Measurements from ENCODE around the gene CD99.
A peak's percentile ranks its signal among the peaks of the same experiment; 100 is the strongest.

CD99 gene, protein sequence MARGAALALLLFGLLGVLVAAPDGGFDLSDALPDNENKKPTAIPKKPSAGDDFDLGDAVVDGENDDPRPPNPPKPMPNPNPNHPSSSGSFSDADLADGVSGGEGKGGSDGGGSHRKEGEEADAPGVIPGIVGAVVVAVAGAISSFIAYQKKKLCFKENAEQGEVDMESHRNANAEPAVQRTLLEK

DNA sequence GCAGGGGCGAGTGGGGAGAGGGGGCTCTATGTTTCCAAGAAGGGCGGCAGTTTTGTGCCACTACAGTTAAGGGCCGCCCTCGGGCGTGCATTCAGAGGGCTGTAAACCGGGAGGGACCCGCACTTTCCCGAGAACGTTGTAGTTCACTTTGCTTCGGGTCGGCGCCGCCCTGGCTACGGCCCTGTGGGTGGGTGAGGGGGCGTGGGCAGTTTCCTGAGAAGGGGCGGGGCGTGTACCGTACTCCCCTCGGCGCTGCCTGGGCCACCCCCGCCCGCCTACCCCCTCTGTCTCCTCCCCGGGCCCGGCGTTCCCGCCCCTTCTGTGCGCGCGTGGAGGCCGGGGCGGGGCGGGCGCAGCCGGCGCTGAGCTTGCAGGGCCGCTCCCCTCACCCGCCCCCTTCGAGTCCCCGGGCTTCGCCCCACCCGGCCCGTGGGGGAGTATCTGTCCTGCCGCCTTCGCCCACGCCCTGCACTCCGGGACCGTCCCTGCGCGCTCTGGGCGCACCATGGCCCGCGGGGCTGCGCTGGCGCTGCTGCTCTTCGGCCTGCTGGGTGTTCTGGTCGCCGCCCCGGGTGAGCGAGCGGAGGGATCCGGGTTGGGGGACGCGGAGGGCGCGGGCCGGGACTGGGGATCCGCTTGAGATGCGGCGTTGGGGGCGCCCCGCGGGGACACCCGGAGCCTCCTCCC lies at the start of gene CD99:
CD99 (plus strand) TSS at position 440 of the 687 bp plus-strand sequence; CDS start at position 506, 66 bp downstream.
- DNase-seq (ENCODE audit: low read depth), result peak; percentile 89

DNA sequence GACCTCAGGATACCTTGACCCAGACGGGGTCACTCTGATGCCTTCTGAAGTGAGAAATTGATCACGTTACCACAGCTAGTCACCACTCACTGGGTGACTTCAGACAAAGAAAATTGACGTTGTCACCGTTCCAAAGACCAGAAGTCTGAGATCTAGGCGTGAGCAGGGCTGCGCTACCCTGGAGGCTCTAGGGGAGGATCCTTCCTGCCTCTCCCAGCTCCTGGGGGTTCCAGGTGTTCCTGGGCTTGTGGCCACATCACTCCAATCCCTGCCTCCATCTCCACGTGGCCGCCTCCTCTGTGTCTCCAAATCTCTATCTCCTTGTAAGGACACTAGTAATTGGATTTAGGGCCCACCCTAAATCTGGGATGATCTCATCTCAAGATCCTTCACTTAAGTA lies 48.9 kb upstream of the CD99 start:
- no peak for DNase-seq (ENCODE audit: low read depth)

DNA sequence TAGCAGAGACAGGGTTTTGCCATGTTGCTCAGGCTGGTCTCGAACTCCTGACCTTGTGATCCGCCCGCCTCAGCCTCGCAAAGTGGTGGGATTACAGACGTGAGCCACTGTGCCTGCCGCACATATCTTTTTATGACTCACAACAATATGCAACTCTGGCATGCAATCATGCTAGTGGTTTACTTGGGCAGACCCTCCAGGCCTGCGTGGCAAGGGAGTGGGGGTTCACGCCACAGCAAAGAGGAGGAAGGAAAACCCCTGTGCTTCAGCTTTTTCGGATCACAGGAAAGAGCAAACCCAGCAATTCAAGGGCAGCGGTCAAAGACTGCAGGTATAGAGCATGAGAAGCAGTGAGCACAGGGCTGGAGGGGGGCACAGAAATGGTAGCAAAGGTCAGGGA lies 48.3 kb upstream of the CD99 start:
- no peak for DNase-seq (ENCODE audit: low read depth)

DNA sequence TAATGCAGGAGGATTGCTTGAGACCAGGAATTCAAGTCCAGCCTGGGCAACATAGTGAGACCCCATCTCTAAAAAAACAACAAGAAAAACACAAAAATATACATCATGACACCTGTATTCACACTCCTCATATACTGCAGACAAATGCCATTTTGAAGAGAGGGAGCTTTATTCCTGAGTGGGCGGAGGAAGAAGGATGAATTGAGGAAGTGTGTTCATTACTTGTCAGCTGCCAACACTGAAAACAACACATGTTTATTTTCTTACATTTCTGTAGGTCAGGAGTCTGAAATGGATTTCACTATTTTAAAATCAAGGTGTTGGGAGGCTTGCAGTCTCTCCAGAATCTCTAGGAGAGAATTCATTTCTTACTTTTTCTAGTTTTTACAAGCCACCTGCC lies 47.2 kb upstream of the CD99 start:
- DNase-seq (ENCODE audit: low read depth), result no peak

DNA sequence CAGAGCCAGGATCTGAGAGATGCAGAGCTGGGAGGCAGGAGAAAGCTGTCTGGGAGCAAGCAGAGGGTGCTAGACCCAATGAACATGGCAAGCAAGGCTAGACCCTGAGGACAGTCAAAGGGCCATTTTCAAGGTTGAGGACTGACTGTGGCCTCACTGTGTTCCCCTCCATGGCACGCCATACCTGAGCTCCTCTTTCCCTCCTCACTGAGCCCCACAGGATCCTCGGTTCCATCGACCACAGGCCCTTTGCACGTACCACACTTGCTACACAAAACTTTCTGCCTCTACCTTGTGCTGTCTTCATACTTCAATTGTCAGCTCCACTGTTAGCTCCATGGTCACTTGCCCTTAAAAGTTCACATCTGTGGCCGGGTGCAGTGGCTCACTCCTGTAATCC lies 45.5 kb upstream of the CD99 start:
- DNase-seq (ENCODE audit: low read depth), result no peak

DNA sequence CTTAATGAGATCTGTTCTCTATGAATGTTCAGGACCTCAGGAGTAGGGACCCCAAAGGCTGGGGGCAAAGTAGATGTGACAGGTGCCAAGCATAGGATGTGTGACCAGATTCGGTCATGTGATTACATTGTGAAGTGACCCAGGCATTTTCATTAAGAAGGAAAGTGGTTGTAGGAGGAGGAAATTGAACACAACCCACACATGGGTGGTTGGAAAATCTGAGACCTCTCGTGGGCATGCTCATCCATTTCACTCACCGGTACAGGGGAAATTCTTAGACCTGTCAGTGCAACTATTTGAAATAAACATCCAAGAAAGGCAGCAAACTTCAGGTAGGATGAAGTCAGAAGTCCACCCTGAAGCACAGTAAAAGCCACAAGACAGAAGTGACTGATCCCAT lies 43.5 kb upstream of the CD99 start:
- no peak for DNase-seq (ENCODE audit: low read depth)

DNA sequence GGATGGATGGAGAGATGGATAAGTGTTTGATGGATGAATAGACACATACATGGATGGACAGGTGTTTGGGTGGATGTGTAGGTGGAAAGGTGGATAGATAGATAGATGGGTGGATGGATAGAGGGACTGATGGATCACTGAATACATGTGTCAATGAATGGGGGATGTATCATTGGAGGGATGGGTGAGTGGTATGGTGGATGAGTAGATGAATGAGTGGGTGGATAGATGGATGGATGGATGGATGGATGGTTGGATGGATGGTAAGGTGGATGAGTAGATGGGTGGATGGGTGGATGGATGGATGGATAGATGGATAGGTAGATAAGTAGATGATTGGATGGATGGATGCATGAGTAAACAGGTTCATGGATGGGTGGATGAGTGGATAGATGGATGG lies 41.1 kb upstream of the CD99 start:
- DNase-seq (ENCODE audit: low read depth), result no peak

DNA sequence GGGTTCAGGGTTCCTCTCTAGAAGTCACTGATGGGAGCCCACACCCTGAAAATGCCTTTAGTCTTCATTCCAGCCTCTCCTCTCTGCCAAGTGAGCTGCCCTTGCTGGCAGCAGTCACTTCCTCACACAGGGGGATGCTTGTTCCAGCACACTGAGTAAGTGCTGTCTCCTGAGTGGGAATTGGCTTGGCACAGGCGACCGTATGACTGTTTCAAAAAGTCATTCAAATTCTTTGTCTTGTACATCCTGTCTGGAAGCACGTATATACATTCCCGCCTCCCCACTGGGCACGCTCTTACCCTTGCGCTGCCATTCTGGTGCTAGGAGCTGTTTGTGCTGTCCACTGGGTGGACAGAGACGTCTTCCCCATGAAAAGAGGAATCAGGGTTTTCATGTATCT lies 40.2 kb upstream of the CD99 start:
- DNase-seq (ENCODE audit: low read depth), result no peak

DNA sequence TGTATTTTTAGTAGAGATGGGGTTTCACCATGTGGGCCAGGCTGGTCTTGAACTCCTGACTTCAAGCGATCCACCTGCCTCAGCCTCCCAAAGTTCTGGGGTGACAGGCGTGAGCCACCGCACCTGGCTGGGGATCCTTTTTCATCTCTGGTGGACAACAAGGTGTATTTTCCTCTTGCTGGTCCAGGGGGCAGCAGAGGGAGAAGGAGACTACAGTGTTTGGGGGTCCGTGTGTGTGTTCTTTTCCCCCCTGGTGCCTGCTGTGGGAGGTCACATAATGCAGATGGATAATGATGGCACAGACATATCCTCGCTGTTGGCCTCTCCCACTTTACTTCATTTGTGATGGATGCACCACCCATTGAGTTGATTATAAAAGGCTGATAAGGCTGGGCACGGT lies 39.0 kb upstream of the CD99 start:
- no peak for DNase-seq (ENCODE audit: low read depth)

DNA sequence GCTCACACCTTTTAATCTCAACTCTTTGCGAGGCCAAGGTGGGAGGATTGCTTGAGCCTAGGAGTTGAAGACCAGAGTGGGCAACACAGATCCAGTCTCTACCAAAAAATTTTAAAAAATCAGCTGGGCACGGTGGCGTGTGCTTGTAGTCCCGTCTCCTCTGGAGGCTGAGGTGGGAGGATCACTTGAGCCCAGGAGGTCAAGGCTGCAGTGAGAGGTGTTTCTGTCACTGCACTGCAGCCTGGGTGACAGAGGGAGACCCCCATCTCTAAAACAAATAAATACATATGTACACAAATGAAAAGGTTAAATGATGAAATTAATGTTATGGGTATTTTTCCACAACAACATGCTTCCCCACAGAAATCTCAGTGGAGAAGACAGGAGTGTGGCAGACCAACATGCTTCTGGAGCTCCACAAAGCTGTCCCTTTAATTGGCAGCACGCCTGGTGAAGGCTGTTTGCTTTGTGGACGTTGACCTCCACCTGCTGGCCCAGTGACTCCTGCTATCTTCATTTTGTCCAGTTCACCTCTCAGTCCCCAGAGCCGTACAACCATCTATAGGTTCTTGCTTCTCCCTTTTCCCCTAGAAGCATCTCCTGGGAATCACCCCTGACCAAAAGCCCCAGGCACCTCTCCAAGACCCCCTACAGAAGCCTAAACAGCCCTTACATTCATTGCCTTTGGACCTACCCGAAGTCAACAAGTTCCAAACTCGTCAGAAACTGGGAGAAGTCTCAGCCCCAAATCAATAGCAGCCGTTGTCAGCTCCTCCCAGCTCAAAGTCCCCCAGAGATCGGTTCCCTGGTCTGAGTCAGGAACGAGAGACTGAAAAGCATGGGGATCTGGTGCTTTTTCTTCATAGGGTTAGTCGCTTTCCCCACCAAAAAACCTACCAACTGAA lies 36.4 kb upstream of the CD99 start:
- DNase-seq (ENCODE audit: low read depth), result no peak

DNA sequence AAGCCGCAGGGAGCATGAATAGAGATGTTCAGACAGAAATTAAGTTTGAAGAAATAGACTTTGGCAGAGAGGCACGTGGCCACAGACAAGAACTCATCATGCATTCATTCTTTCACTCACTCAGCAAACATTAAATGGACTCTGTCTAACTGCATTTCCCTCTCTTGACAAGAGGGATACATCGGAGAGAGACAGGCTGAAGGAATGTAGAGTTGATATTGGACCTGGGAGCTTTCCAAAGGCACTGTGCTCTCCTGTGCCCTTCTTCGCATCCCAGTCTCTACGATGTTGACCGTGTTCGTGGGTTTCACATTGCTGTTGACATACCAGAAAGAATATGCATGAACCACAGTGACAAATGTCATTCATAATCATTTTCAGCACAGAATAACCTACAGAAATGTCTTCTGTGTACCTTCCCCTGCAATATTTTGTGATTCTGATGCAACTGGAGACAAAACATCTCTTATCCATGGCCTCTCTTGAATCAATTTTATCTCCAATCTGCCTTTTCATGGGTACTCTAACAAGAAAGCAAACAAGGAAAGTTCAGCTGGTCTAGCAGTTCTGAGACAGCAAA lies 34.7 kb upstream of the CD99 start:
- no peak for DNase-seq (ENCODE audit: low read depth)

DNA sequence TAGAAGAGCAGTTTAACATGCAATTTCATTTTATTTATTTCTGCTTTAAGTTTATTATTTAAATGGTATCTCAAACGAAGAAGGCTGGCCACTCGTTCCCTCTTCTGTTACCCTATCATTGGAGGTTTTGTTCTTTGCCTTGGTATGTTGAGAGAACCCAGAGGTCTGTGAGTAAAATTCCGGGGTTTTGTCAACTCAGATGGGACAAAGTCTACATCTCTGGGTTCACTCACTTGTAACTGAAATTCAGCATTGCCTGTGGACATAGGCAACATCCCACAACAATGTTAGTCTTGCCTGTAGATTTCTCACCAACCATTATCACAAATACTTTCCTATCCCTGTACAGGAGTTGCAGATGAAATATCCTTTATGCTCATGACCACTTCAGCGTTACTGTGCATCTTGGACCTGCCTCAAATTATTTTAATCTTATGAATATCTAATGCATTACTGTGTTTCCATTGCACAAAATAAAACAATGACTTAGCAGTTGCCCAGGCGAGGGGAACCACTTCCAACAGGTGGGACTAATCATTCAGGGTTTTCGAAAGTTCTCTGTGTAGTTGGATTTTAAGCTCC lies 33.5 kb upstream of the CD99 start:
- DNase-seq (ENCODE audit: low read depth), result no peak

DNA sequence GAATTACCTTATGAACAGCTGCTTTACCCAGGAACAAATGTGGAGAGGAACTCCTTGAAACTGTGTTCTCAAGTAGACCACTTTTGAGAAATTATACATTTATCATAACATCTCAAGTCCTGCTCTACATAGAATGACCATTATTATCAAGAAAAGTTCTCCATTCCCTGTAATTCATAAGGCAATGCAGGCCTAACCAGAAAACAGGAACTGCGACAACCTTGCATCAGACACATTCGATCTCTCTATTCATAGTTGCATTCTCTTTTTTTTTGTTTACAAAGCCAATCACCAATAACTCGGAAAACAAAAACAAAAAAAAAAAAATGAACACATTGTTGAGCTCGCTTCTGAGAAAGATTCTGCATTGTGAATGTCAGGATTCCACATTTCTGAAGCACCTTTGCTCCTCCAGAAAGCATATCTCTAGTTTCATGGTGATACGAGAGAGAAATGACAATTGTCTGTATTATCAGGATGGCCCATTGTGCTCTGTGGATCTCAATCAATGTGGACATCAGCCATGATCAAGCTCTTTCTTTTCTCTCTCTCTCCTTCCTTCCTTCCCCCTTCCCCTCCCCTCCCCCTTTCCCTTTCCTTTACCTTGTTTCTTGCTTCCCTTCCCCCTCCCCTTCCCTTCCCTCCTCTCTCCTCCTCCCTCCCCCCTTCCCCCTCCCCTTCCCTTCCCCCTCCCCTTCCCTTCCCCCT lies 32.4 kb upstream of the CD99 start:
- DNase-seq (ENCODE audit: low read depth), result no peak

DNA sequence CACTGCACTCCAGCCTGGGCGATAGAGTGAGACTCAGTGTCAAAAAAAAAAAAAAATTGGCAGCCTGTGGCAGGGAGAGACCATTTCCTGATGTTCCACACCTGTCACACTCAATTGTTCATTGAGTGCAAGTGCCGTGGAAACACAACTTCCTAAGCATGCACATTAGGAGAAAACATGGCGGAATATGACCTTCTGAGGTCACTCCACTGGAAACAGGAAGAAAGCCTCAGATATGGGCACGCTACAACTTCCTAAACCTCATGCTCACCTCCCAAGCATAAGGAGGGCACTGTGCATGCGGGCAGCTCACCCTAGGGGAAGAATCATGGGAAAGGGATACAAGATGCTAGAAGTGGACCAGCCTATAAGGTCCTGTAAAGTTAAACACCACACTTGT lies 28.5 kb upstream of the CD99 start:
- no peak for DNase-seq (ENCODE audit: low read depth)

DNA sequence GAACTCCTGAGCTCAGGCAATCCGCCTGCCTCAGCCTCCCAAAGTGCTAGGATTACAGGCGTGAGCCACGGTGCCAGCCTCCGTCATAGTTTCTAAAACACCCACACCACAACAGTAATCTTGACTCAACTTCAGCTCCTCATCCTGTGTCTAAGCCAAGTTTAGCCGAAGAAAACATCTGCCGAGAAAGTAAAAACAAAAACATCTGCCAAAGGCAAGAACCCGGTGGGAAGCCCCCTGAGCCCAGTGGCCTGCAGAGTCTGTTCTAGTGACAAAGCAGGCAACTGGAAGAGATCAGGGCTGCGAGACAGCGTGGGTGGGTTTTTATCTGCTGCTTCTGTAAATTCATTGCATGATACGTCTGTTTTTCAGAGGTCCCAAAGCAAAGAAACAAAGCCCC lies 26.6 kb upstream of the CD99 start:
- DNase-seq (ENCODE audit: low read depth), result no peak

DNA sequence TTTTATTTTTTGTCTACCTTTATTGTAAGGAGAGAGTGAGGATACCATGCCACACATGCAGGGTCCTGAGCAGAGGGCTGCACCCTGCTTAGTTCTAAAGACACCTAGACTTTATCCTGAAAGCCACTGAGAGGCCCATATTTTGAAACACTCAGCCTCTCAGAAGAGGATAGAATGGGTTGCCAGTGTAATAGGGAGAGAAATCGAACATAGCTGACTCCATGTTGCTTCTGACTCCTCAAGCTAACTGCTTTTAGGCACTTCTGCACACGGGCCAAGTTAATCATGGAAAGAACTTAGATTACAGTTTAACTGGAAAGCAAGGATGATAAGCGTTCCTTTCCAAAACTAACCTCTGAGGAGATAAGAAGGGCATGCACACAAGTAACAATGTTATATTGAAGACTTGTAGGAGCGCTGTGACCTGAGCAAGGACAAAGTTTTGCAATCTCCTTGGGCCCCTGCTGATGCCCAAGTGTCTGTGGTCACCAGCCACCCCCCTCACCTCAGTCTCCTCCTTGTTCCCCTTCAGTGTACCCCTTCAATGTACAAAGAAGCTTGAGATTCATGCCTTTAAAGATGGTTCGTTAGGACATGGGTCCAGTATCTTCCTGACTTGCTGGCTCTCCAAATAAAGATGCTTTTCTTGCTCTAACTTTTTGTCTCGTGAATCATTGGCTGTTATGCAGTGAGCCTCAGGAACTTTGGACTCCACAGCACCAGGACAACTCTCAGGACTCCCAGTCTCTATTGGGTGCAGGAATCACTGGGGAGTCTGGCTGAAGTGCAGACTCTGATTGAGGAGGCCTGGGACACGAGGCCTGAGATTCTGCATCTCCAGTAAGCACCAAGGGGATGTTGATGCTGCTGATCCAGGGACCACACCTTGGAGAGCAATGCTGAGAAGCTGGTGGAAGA lies 25.4 kb upstream of the CD99 start:
- DNase-seq (ENCODE audit: low read depth), result no peak

DNA sequence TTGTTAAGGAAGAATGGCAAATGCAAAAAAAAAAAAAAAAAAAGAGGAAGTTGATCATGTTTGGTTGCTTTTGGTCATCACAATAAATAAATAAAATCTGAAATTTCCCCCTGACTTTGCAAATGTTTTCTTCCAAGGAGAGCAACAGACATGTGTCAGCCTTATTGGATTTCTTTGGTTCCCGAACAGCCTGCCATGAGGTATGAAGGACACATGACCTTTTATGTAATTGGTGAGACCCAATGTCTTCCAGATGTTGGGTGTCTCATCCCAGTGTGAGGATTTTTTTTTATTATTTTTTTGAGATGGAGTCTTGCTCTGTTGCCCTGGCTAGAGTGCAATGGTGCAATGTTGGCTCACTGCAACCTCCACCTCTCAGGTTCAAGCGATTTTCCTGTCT lies 24.6 kb upstream of the CD99 start:
- no peak for DNase-seq (ENCODE audit: low read depth)

DNA sequence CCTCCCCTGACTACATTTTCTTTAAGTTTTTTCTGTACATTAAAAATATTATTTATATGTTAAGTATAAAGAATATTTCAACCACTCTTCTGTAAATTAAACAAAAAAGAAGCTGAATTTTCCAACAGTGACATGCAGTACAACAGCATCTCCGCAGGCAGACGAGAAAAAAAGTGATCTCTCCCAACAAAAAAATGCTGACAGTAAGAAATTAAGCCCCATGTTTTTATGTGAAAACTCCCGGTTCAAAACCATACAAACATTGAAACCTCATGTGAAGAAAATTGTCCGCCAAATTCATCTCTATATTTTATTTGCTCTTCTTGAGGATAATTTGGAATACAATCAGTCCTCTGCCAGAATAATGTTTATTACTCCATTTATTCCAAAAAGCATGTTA lies 20.1 kb upstream of the CD99 start:
- DNase-seq (ENCODE audit: low read depth), result no peak

DNA sequence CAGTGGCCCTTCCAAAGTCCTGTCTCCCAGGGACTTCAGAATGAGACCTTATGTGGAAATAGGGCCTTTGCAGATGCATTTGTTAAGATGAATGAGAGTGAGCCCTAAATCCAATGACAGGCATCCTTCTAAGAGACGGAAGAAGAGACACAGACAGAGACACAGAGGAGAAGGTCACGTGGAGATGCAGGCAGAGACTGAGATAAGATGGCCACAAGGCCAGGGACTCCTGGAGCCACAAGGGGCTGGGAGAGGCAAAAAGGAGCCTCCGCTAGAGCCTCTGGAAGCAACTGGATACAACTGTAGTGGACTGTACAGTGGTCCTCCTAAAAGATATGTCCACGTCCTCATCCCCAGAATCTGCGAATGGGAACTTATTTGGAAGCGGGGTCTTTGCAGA lies 19.0 kb upstream of the CD99 start:
- DNase-seq (ENCODE audit: low read depth), result no peak

DNA sequence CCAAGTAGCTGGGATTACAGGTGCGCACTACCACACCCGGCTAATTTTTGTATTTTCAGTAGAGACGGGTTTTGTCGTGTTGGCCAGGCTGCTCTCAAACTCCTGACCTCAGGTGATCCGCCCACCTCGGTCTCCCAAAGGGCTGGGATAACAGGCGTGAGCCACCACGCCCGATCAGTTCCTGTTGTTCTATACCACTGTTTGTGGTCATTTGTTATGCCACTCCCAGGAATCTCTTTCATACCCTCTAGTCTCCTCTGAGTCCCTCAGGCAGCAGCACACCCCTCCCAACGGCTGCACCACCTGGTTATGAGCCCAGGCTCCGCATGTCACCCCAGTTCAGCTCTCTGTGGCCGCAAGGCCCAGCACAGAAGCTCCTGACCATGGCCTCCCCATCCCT lies 17.5 kb upstream of the CD99 start:
- DNase-seq (ENCODE audit: low read depth), result no peak

All from T-helper 22 cell (primary cell).